K562 treated with DMSO at 1 percent for 24 hours (cell line): ENCODE measurements around the gene MBNL1. TPM values are rescaled to one million over a fixed set of nuclear protein-coding genes. Genes with fewer than 3 reads are reported as not detected.

Experiments
- total RNA-seq: library from RNA; unstranded; fragments of 300-600 nt; gene quantifications from 2 replicates; pipeline ENCODE4 v1.2.3, GENCODE V29; 2022; ENCODE audit warnings: low read depth; ENCODE audit not compliant: insufficient read depth

The MBNL1 gene
- total RNA-seq, result 79.6 and 85.2 TPM in 2 replicates

GRCh38 chr3:152268555-152269055 is at the start of gene MBNL1:
TSS of gene MBNL1 (plus strand) at chr3:152268929. CDS start at chr3:152300194, 31,265 bp downstream.

